ENCODE data around the gene SREK1IP1. TPM values are rescaled to one million over a fixed set of nuclear protein-coding genes. Genes with fewer than 3 reads are reported as not detected.

The SREK1IP1 gene
- total and polyA plus RNA-seq, 10 of the 15 experiments (the other 5 are each of a cell fraction or from before 2014, with no cell fraction given): 9.1 to 60.3 (median 26.9) TPM

- Histone ChIP-seq H3K79me2 (ENCODE audit: control insufficient read depth, insufficient read depth, low read length) (no peaks in the 10 kb centered on the region), H2AFZ (ENCODE audit: control insufficient read depth, low read depth, low read length) (no peak overlapping the region), H3K9me3 (replicated peaks; ENCODE audit: control insufficient read depth, insufficient read depth, low read length) (no peaks in the 10 kb centered on the region), H3K36me3 (ENCODE audit: control insufficient read depth in 2 of 2, insufficient read depth in 2 of 2, low read length in 1 of 2) (peaks cover 0 to 7% of the 10 kb centered on the region in 2 experiments; a peak in 1 of 4 replicates), H3K27ac (ENCODE audit: control insufficient read depth, insufficient read depth) (no peak overlapping the region), H3K27me3 (replicated peaks in 1 of 2; ENCODE audit: control insufficient read depth in 2 of 2, insufficient read depth in 2 of 2, low read length in 1 of 2) (no peaks in the 10 kb centered on the region), H3K4me3 (no peak overlapping the region), H3K9ac (ENCODE audit: control insufficient read depth, insufficient read depth, low read length) (no peak overlapping the region), H3K4me2 (ENCODE audit: control insufficient read depth, insufficient read depth) (no peak overlapping the region), H4K20me1 (ENCODE audit: control insufficient read depth, insufficient read depth) (no peaks in the 10 kb centered on the region), H3K4me1 (ENCODE audit: control insufficient read depth, insufficient read depth, low read length) (no peaks in the 10 kb centered on the region)
- ATAC-seq (no peak), DNase-seq (ENCODE audit: low read depth, low spot score) (no peak), FAIRE-seq (no peak)
- intact Hi-C loops (cut with micrococcal nuclease; ENCODE audit: unreplicated experiment) (no loop called here), in situ Hi-C loops (cut with MboI) (no loop called here)
- WGBS (ENCODE audit: insufficient coverage, insufficient replicate concordance, low lambda C conversion rate, missing lambda C conversion rate): 100% methylated on average over 2 of the region's 2 CpGs
- ChIA-PET POLR2A (no interaction called here), RAD21 (ENCODE audit: unreplicated experiment) (no interaction called here), SMC1A (ENCODE audit: uncharacterized antibody, unreplicated experiment) (interaction anchor here (1.2 to 1.3 kb wide), 2 partner anchors 22 to 683 kb away, joined by 3 read pairs; no protein-coding TSS in a partner anchor), CTCF (interaction anchor here (0.7 kb wide), 1 partner anchor 119 kb away, joined by 3 read pairs; no protein-coding TSS in a partner anchor)
- TF ChIP-seq GABPA (IDR thresholded peaks at IDR 0.05; ENCODE audit: low read depth): no peak
- TF ChIP-seq, protein P1, sequence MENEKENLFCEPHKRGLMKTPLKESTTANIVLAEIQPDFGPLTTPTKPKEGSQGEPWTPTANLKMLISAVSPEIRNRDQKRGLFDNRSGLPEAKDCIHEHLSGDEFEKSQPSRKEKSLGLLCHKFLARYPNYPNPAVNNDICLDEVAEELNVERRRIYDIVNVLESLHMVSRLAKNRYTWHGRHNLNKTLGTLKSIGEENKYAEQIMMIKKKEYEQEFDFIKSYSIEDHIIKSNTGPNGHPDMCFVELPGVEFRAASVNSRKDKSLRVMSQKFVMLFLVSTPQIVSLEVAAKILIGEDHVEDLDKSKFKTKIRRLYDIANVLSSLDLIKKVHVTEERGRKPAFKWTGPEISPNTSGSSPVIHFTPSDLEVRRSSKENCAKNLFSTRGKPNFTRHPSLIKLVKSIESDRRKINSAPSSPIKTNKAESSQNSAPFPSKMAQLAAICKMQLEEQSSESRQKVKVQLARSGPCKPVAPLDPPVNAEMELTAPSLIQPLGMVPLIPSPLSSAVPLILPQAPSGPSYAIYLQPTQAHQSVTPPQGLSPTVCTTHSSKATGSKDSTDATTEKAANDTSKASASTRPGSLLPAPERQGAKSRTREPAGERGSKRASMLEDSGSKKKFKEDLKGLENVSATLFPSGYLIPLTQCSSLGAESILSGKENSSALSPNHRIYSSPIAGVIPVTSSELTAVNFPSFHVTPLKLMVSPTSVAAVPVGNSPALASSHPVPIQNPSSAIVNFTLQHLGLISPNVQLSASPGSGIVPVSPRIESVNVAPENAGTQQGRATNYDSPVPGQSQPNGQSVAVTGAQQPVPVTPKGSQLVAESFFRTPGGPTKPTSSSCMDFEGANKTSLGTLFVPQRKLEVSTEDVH (IDR thresholded peaks at IDR 0.05; ENCODE audit: low read depth, partially characterized antibody): no peak
- no TSS peak for BruUV-seq (replicated peaks)
Measured at GRCh38 chr5:64800926-64801325, 32.4 kb upstream of the SREK1IP1 start.

GRCh38 chr5:64796301-64796700 is 27.8 kb upstream of the SREK1IP1 start:
- Histone ChIP-seq H2AFZ (ENCODE audit: control insufficient read depth, low read depth, low read length) (no peak overlapping the region), H3K79me2 (ENCODE audit: control insufficient read depth, insufficient read depth, low read length) (no peaks in the 10 kb centered on the region), H3K36me3 (ENCODE audit: control insufficient read depth in 2 of 2, insufficient read depth in 2 of 2, low read length in 1 of 2) (0 out of 4 replicates have a peak, but pooled peaks cover 0 to 5% of the 10 kb centered on the region in 2 experiments), H3K4me2 (ENCODE audit: control insufficient read depth, insufficient read depth) (no peak overlapping the region), H3K27ac (ENCODE audit: control insufficient read depth, insufficient read depth) (no peak overlapping the region), H4K20me1 (ENCODE audit: control insufficient read depth, insufficient read depth) (no peaks in the 10 kb centered on the region), H3K9me3 (replicated peaks; ENCODE audit: control insufficient read depth, insufficient read depth, low read length) (no peaks in the 10 kb centered on the region), H3K4me1 (ENCODE audit: control insufficient read depth, insufficient read depth, low read length) (no peaks in the 10 kb centered on the region), H3K9ac (ENCODE audit: control insufficient read depth, insufficient read depth, low read length) (no peak overlapping the region), H3K27me3 (replicated peaks in 1 of 2; ENCODE audit: control insufficient read depth in 2 of 2, insufficient read depth in 2 of 2, low read length in 1 of 2) (no peaks in the 10 kb centered on the region), H3K4me3 (no peak overlapping the region)
- ChIA-PET SMC1A (ENCODE audit: uncharacterized antibody, unreplicated experiment) (no interaction called here), POLR2A (no interaction called here), RAD21 (ENCODE audit: unreplicated experiment) (interaction anchor here (0.9 to 1.3 kb wide), 2 partner anchors 12 to 15 kb away, joined by 3 read pairs; no protein-coding TSS in a partner anchor), CTCF (interaction anchor here (1.7 kb wide), 1 partner anchor 8 kb away, joined by 4 read pairs; no protein-coding TSS in a partner anchor)
- FAIRE-seq (no peak), ATAC-seq (no peak), DNase-seq (ENCODE audit: low read depth, low spot score) (no peak)
- in situ Hi-C loops (cut with MboI): no loop called here
- TF ChIP-seq SPI1 (IDR thresholded peaks at IDR 0.05; ENCODE audit: borderline replicate concordance, insufficient read depth, low read depth, low read length): no peak
- no peak for TF ChIP-seq HDAC2 (IDR thresholded peaks at IDR 0.05)
- no peak for TF ChIP-seq TCF3 (IDR thresholded peaks at IDR 0.05; ENCODE audit: borderline replicate concordance, insufficient read depth, low read depth, low read length)
- TF ChIP-seq CHD1 (IDR thresholded peaks at IDR 0.05; ENCODE audit: low read depth, low read length): no peak
- no TSS peak for BruUV-seq (replicated peaks)
- intact Hi-C loops (cut with micrococcal nuclease; ENCODE audit: unreplicated experiment): no loop called here

All from GM12878 (cell line).